Measurements from ENCODE around the gene DPP4. TPM values are rescaled to one million over a fixed set of nuclear protein-coding genes. Genes with fewer than 3 reads are reported as not detected.
A peak's percentile ranks its signal among the peaks of the same experiment; 100 is the strongest.

The DPP4 gene
- total and polyA plus RNA-seq, 2 donors (not counting 3 experiments of a cell fraction or from before 2014, with no cell fraction given), result 0.84 to 6.2 TPM

DNA sequence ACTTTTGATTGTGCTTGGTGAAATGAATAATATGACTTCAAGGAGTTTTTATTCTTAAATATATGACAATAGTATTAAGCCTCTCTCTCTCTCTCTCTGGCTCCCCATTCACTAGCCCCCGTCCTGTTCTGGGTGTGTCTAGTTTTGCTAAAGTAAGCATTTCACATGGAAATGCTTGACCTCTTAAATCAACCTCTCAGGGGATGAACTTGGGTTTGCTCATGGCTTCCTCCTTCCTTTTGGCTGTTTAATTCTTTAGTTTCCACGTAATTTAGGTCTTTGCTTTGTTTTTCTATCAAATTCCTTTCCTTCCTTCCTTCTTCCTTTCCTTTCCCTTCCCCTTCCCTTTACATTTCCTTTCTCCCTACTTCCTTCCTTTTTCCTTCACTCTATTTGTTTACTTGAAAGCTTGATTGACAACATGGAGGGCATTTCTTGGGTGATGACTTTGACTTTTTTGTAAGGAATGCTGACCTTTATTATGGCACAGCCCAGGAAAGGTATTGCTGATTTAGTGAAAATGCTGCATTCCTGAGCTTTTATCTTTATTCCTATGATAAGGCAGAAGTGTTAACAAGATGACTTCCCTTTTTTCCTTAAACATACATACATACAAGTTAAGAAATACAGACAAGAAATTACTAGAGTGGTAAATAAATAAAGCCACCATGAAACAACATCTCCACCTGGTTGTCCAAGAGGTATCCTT is 3.6 kb downstream of the DPP4 start:
- no peak for FAIRE-seq
- no TSS peak for BruUV-seq (replicated peaks)
- POLR2A ChIA-PET, result no interaction called here

More for the DNA sequence above, 3.6 kb downstream of the DPP4 start:
- DNase-seq (ENCODE audit: low read depth, low spot score), result peak; percentile 13
- Histone ChIP-seq H3K9me3 (replicated peaks; ENCODE audit: control insufficient read depth, insufficient read depth, low read length) (no peaks in the 10 kb centered on the region), H3K4me3 (replicated peaks in 1 of 3; ENCODE audit: insufficient read depth in 1 of 3, low read depth in 1 of 3, low read length in 3 of 3) (no peak overlapping the region), H3K4me2 (ENCODE audit: insufficient read depth, low read length) (peak overlapping the region; percentile 22), H3K4me1 (ENCODE audit: control insufficient read depth, extremely low read depth, insufficient read depth, low read length) (peaks cover 26% of the 10 kb centered on the region), H3K9me1 (replicated peaks; ENCODE audit: control insufficient read depth, extremely low read depth, insufficient read depth, low read length) (no peaks in the 10 kb centered on the region), H3K9ac (replicated peaks; ENCODE audit: extremely low read depth, insufficient read depth, low read length) (no peak overlapping the region), H4K20me1 (replicated peaks; ENCODE audit: control insufficient read depth, extremely low read depth, insufficient read depth, low read length) (no peaks in the 10 kb centered on the region), H3K27ac (ENCODE audit: insufficient read depth, low read depth, low read length) (no peak overlapping the region), H2AFZ (ENCODE audit: low read depth, low read length) (peak overlapping the region; percentile 21), H3K79me2 (ENCODE audit: control insufficient read depth, insufficient read depth, low read length) (no peaks in the 10 kb centered on the region), H3K36me3 (ENCODE audit: control insufficient read depth in 2 of 2, extremely low read depth in 1 of 2, insufficient read depth in 2 of 2, low read length in 2 of 2) (no peaks in the 10 kb centered on the region), H3K27me3 (ENCODE audit: control insufficient read depth in 2 of 2, insufficient read depth in 2 of 2, low read length in 2 of 2) (no peaks in the 10 kb centered on the region)
- dilution Hi-C loops (cut with MboI; ENCODE audit: extremely low pct_ligation_motif_present, low sequenced_read_pairs) (no loop called here), intact Hi-C loops (cut with micrococcal nuclease) (loop anchor here (2.0 kb wide), 1 partner anchor 34 kb away; no protein-coding TSS in a partner anchor)
- CTCF ChIA-PET, result interaction anchor here (1.0 kb wide), 1 partner anchor 63 kb away, joined by 3 read pairs; no protein-coding TSS in a partner anchor
- TF ChIP-seq GATA2 (IDR thresholded peaks at IDR 0.05; ENCODE audit: insufficient read depth, insufficient read length, low read depth, low read length) (no peak), MYC (IDR thresholded peaks at IDR 0.05; ENCODE audit: low read depth, low read length) (no peak), FOS (IDR thresholded peaks at IDR 0.05; ENCODE audit: borderline replicate concordance, insufficient read depth, low read length) (peak; percentile 44), POLR2A (IDR thresholded peaks at IDR 0.05; ENCODE audit: low read depth, low read length) (no peak)
- TF ChIP-seq, protein P1, sequence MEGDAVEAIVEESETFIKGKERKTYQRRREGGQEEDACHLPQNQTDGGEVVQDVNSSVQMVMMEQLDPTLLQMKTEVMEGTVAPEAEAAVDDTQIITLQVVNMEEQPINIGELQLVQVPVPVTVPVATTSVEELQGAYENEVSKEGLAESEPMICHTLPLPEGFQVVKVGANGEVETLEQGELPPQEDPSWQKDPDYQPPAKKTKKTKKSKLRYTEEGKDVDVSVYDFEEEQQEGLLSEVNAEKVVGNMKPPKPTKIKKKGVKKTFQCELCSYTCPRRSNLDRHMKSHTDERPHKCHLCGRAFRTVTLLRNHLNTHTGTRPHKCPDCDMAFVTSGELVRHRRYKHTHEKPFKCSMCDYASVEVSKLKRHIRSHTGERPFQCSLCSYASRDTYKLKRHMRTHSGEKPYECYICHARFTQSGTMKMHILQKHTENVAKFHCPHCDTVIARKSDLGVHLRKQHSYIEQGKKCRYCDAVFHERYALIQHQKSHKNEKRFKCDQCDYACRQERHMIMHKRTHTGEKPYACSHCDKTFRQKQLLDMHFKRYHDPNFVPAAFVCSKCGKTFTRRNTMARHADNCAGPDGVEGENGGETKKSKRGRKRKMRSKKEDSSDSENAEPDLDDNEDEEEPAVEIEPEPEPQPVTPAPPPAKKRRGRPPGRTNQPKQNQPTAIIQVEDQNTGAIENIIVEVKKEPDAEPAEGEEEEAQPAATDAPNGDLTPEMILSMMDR (IDR thresholded peaks at IDR 0.05; ENCODE audit: extremely low read depth in 1 of 2, insufficient read depth in 1 of 2, low read depth in 1 of 2, low read length in 2 of 2), result no peak
